Pancreas (tissue), 10 donors: ENCODE measurements around the gene NT5C. TPM values are rescaled to one million over a fixed set of nuclear protein-coding genes. Genes with fewer than 3 reads are reported as not detected.

ENCODE experiments used
- ATAC-seq, 4 donors: fragments of 200-7000 bp; cut with Tn5 transposase; one replicate each; pipeline versions ENCODE4 v1.8.0 to v1.9.1; 2020; ENCODE audit warnings: mild to moderate bottlenecking in 4 of 4, moderate library complexity in 4 of 4
- DNase-seq, 6 donors: peaks; one replicate each; pipeline ENCODE4 v3.0.0-alpha.2; 2020
- FAIRE-seq: peaks from 2 replicates; lab custom pipeline; 2012; peaks lifted over from hg19 to GRCh38; lab: Jason Lieb, UNC
- H3K27ac ChIP-seq, 4 donors: fragments of 200-600 bp; sonication (generic); 1 replicate in 3 of 4; 2 replicates in 1 of 4; pipeline versions ENCODE4 v1.5.0 to v1.8.0; 2020
- H3K27me3 ChIP-seq, 4 donors: fragments of 200-600 bp; one replicate each; pipeline ENCODE4 v1.8.0; 2021
- H3K36me3 ChIP-seq, 3 donors: fragments of 200-600 bp; sonication (generic) in 1 of 3; one replicate each; pipeline versions ENCODE4 v1.5.0 to v1.8.0; 2020 to 2021
- H3K4me1 ChIP-seq, 3 donors: fragments of 200-600 bp; one replicate each; pipeline ENCODE4 v1.8.0; 2021
- H3K4me3 ChIP-seq, 4 donors: fragments of 200-600 bp; sonication (generic) in 2 of 4; one replicate each; pipeline versions ENCODE4 v1.5.0 to v1.8.0; 2020 to 2021
- H3K9me3 ChIP-seq, 4 donors: fragments of 200-600 bp; one replicate each; pipeline ENCODE4 v1.8.0; 2021
- CTCF ChIP-seq, 4 donors: fragments of 200-600 bp; sonication (generic) in 3 of 4; IDR thresholded peaks; one replicate each; pipeline versions ENCODE4 v1.5.0 to v1.8.0; 2021; ENCODE audit warnings: antibody characterized with exemption in 4 of 4
- WGBS, 2 donors: extraction: QIAGEN DNeasy Blood & Tissue Kit; methylation state at CpG; one replicate each; pipeline ENCODE4 v1.1.7; 2013; 5-methylcytosine and 5-hydroxymethylcytosine counted together
- intact Hi-C, 3 donors: fragments of 100-400 bp; cut with DNase I; formaldehyde crosslinking; loops; one replicate each; pipeline versions ENCODE4 v1.11.1 to v1.14.2; 2022
- polyA plus RNA-seq, 2 donors: library from polyadenylated mRNA; stranded (reverse); fragments of 200-250 nt; gene quantifications; one replicate each; pipeline ENCODE4 v1.2.3, GENCODE V29; 2013
- total RNA-seq, 6 donors: library from RNA; stranded (reverse); fragmentation: NEBNext Ultra II Directional in 4 of 6; extraction: Animal tissue kit (Norgen Biotek cat#: 25700) in 4 of 6; gene quantifications; one replicate each; pipeline versions ENCODE4 v1.2.1 to v1.2.4, GENCODE V29; 2021 to 2023
- donor health status: healthy with polysubstance abuse.
- donor health status: DM: no; HTN: no; CAD: no; lungs with moderate emphysema.
- donor health status: DM: no; HTN: no; CAD: no.
- donor health status: control.
- donor health status: control.
- donor health status: Bipolar disorder and iron deficiency.
- donor health status: DM: yes; HTN: yes; CAD: no.
- donor health status: DM: no; HTN: no; CAD: no.
- donor health status: DM: no; HTN: no; CAD: no.
- donor health status: DM: yes; HTN: yes; CAD: no.

Gene NT5C
- total and polyA plus RNA-seq, 8 donors: 14.4 to 76.3 (median 21.8) TPM

DNA sequence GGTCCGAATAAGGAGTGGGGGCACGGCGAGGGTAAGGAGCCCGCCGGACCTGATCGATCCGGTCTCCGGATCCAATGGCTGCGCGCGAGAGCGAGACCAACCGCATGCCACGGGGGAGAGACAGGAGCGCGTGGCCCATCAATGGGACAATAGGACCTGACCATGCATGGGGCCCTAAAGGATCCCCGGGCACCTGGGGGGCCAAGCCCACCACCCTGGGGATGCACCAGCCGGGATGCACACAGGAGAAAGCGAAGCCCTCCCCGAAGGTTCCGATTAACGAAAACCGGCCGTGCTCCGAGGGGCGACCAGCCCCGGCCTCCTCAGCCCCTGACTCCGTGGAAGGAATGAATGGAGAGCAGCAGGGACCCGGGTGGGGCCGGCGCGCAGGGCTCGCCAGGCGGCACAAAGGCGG lies 22.2 kb upstream of the NT5C start:
- TF ChIP-seq CTCF (IDR thresholded peaks at IDR 0.05): no peak
- Histone ChIP-seq H3K9me3 (no peaks in the 10 kb centered on the region), H3K27ac (peak overlapping the region in 2 of 4 donors; percentile 70 to 71), H3K36me3 (no peaks in the 10 kb centered on the region), H3K27me3 (no peaks in the 10 kb centered on the region), H3K4me3 (peak overlapping the region; percentile 67 to 94 (median 76)), H3K4me1 (peaks cover 0 to 10% (median 9%) of the 10 kb centered on the region in 3 donors)
- no peak for FAIRE-seq
- peak in 2 of 4 donors; percentile 1 to 9 for ATAC-seq
- intact Hi-C loops: no loop called here
- WGBS, 2 donors: 0% methylated on average over 31 to 35 of the region's 35 CpGs
- peak in 5 of 6 donors; percentile 28 to 66 (median 38) for DNase-seq

DNA sequence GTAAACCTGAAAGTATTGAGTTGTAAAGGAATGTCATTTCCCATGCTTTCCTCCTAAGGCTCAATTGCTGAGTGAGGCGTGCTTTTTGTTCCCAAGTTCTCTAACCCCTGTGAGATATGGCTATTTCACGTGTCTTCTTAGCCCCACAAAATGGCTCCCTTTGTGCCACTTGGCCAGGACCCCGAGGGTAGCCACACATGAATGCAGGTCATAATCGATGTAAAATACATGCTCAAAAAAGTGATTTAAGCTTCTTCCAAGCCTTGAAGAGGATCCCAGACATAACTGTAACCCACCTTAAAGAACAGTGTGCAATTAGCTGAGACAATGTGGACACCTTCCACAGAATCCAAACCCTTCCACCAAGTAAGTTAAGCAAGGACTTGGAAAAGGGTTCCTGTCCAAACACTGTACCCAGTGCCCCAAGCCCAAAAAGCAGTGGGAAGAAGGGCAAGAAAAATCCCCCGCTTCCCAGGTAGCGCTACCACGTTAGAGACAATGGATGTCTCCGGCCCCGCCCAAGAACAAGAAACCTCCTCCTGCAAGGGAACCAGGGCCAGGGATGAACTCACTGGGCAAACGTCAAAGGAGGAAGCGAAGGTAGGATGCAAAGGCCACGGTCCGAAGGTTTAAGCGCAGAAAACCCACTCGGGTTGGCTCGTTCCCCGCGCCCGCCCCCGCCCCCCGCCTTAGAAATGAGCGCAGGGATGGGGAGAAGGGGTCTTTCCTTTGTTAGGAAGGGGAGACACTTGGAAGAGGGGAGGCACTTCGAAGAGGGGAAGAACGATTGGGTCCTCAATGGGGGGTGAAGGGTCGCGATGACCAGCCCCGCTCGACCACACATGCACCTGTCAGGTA lies 21.6 kb upstream of the NT5C start:
- FAIRE-seq: no peak
- 11 to 14% methylated on average over 27 to 28 of the region's 28 CpGs for WGBS, 2 donors
- Histone ChIP-seq H3K9me3 (no peaks in the 10 kb centered on the region), H3K27ac (no peak overlapping the region), H3K4me1 (peaks cover 0 to 14% (median 10%) of the 10 kb centered on the region in 3 donors), H3K36me3 (no peaks in the 10 kb centered on the region), H3K27me3 (no peaks in the 10 kb centered on the region), H3K4me3 (peak overlapping the region; percentile 67 to 94 (median 76))
- no peak for TF ChIP-seq CTCF (IDR thresholded peaks at IDR 0.05)
- peak in 1 of 4 donors; percentile 28 for ATAC-seq
- peak in 1 of 6 donors; percentile 44 for DNase-seq
- intact Hi-C loops: no loop called here

DNA sequence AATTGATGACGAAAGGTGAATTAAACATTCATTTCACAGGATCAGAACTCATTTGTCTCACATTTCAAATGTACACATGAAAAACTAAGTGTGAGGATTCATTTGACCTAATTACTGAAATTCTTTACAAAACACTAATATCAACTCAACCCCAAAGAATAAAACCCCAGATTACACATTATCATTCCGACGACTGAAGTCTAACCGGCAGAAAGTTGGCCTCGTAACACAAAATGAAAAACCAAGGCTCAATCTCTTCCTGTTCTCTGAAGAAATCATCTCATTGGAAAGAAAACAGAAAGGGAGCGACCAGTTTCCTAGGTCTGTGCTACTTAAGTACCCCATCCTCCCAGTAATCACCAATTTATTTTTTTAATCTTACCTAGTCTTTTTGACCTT lies 21.0 kb upstream of the NT5C start:
- no peak overlapping the region for H3K27ac ChIP-seq
- 88 to 91% methylated on average over 6 of the region's 6 CpGs for WGBS, 2 donors
- intact Hi-C loops: no loop called here
- FAIRE-seq (no peak), ATAC-seq (no peak), DNase-seq (no peak)
- H3K4me1 ChIP-seq: peaks cover 0 to 15% (median 10%) of the 10 kb centered on the region in 3 donors
- no peaks in the 10 kb centered on the region for H3K9me3 ChIP-seq
- no peaks in the 10 kb centered on the region for H3K27me3 ChIP-seq
- no peaks in the 10 kb centered on the region for H3K36me3 ChIP-seq
- peak overlapping the region in 1 of 4 donors; percentile 67 for H3K4me3 ChIP-seq
- TF ChIP-seq CTCF (IDR thresholded peaks at IDR 0.05): no peak

DNA sequence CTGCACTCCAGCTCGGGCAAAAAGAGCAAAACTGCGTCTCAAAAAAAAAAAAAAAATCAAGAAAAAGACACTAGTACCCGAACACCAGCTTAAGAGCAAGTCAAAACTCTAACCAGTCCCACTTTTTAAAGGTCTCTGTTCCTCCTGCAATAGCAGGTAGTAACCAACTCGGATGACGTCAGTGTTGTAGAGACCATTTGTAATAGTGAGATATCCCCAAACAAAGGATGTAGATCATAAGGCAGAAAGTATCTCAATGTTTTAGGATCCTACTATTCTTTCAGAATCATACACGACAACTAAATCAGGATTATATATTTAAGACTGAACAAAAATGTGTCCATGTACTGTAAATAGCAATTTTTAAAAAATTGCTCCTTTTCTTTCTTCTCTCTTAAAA lies 20.4 kb upstream of the NT5C start:
- no peak for TF ChIP-seq CTCF (IDR thresholded peaks at IDR 0.05)
- H3K27ac ChIP-seq: no peak overlapping the region
- 91 to 97% methylated on average over 6 of the region's 6 CpGs for WGBS, 2 donors
- no peaks in the 10 kb centered on the region for H3K27me3 ChIP-seq
- H3K4me1 ChIP-seq: peaks cover 0 to 15% (median 10%) of the 10 kb centered on the region in 3 donors
- no peaks in the 10 kb centered on the region for H3K9me3 ChIP-seq
- intact Hi-C loops: no loop called here
- H3K4me3 ChIP-seq: no peak overlapping the region
- FAIRE-seq (no peak), DNase-seq (no peak), ATAC-seq (no peak)
- no peaks in the 10 kb centered on the region for H3K36me3 ChIP-seq
